ENCODE data around the gene FAM117A.

- TF ChIP-seq POLR2A (IDR thresholded peaks at IDR 0.05), result no peak
- no peak for TF ChIP-seq CTCF (IDR thresholded peaks at IDR 0.05)
Measured at GRCh38 chr17:49691086-49691676, 72.8 kb downstream of the FAM117A start.

Measured in adrenal gland (tissue), 5 donors.